Sigmoid colon (tissue), 4 donors: ENCODE measurements around the gene DTWD1.
"Not testable (repeated sequence)": the region's sequence is repeated elsewhere in the genome, so short reads cannot be mapped to it uniquely, and the experiment has no call there.

Source experiments
- CTCF ChIP-seq, 4 experiments: fragments of 450-650 bp in 3 of 4; fragments of 200-600 bp in 1 of 4; IDR thresholded peaks; one replicate each; pipeline ENCODE4 v1.5.1; 2016 to 2019; ENCODE audit warnings: antibody characterized with exemption in 4 of 4, mild to moderate bottlenecking in 3 of 4, moderate library complexity in 2 of 4
- EP300 ChIP-seq, 4 donors: sonication (generic); formaldehyde crosslinking; IDR thresholded peaks; one replicate each; pipeline ENCODE4 v1.6.1; 2017; ENCODE audit warnings: antibody characterized with exemption in 4 of 4
- POLR2A ChIP-seq, 2 donors: fragments of 450-650 bp; IDR thresholded peaks; one replicate each; pipeline ENCODE4 v1.6.1; 2016; ENCODE audit warnings: antibody characterized with exemption in 2 of 2, mild to moderate bottlenecking in 2 of 2, moderate library complexity in 2 of 2
- POLR2AphosphoS5 ChIP-seq, 4 donors: sonication (generic); formaldehyde crosslinking; IDR thresholded peaks; one replicate each; pipeline ENCODE4 v1.6.1; 2017; ENCODE audit warnings: antibody characterized with exemption in 4 of 4

DNA sequence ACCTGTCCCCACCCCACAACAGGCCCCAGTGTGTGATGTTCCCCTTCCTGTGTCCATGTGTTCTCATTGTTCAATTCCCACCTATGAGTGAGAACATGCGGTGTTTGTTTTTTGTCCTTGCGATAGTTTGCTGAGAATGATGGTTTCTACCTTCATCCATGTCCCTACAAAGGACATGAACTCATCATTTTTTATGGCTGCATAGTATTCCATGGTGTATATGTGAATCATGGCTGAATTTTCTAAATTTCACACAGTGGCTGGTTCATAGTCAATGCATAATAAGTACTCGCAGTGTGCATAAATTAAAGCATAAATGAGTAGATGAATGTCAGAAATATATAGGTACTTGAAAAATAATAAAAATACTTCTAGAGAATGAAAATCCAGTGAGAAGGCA lies 8.6 kb upstream of the DTWD1 start:
- TF ChIP-seq CTCF, POLR2A, POLR2AphosphoS5, EP300 (IDR thresholded peaks at IDR 0.05): not testable (repeated sequence)
